Breast epithelium (tissue), 3 donors: Measurements from ENCODE around the gene QRICH2.

Source experiments
- CTCF ChIP-seq, 3 donors: fragments of 450-650 bp; IDR thresholded peaks; one replicate each; pipeline ENCODE4 v1.5.1; 2016 to 2017; ENCODE audit warnings: antibody characterized with exemption in 3 of 3, mild to moderate bottlenecking in 3 of 3, moderate library complexity in 3 of 3
- POLR2A ChIP-seq: fragments of 450-650 bp; IDR thresholded peaks from one replicate; pipeline ENCODE4 v1.6.1; 2016; ENCODE audit warnings: antibody characterized with exemption, mild to moderate bottlenecking, moderate library complexity
- POLR2AphosphoS5 ChIP-seq, 3 donors: sonication (generic); formaldehyde crosslinking; IDR thresholded peaks; one replicate each; pipeline ENCODE4 v1.6.1; 2017; ENCODE audit warnings: antibody characterized with exemption in 3 of 3

- TF ChIP-seq POLR2A (peak; percentile 38), CTCF (IDR thresholded peaks at IDR 0.05) (peak in 2 of 3 donors; percentile 22 to 29), POLR2AphosphoS5 (IDR thresholded peaks at IDR 0.05) (peak; percentile 71 to 86 (median 73))
Observed at GRCh38 chr17:76264755-76265623, 43.1 kb downstream of the QRICH2 start, which contains the start of gene UBALD2.
